Gastrocnemius medialis (tissue), 4 donors: ENCODE data around the gene NAXD.

Experiments used
- CTCF ChIP-seq, 5 experiments: fragments of 450-650 bp in 3 of 5; fragments of 200-600 bp in 2 of 5; sonication (generic) in 2 of 5; IDR thresholded peaks in 4 of 5; conservative IDR thresholded peaks in 1 of 5; 1 replicate in 4 of 5; 2 replicates in 1 of 5; pipeline ENCODE4 v1.5.1; 2016 to 2019; ENCODE audit warnings: antibody characterized with exemption in 5 of 5, mild to moderate bottlenecking in 3 of 5, moderate library complexity in 3 of 5
- POLR2A ChIP-seq, 2 donors: fragments of 450-650 bp; IDR thresholded peaks; one replicate each; pipeline ENCODE4 v1.6.1; 2017; ENCODE audit warnings: antibody characterized with exemption in 2 of 2, mild to moderate bottlenecking in 2 of 2, moderate library complexity in 2 of 2

GRCh38 chr13:110627761-110628476 lies 12.6 kb downstream of the NAXD start:
- no peak for TF ChIP-seq CTCF (IDR thresholded peaks at IDR 0.05 in 4 of 5, conservative IDR thresholded peaks at IDR 0.05 in 1 of 5)
- TF ChIP-seq POLR2A (IDR thresholded peaks at IDR 0.05) = no peak
